ENCODE data around the gene CLEC3B. TPM values are rescaled to one million over a fixed set of nuclear protein-coding genes. Genes with fewer than 3 reads are reported as not detected.

Gene CLEC3B
- polyA plus RNA-seq, 3 donors = 3.9 to 22.7 (median 14.5) TPM

DNA sequence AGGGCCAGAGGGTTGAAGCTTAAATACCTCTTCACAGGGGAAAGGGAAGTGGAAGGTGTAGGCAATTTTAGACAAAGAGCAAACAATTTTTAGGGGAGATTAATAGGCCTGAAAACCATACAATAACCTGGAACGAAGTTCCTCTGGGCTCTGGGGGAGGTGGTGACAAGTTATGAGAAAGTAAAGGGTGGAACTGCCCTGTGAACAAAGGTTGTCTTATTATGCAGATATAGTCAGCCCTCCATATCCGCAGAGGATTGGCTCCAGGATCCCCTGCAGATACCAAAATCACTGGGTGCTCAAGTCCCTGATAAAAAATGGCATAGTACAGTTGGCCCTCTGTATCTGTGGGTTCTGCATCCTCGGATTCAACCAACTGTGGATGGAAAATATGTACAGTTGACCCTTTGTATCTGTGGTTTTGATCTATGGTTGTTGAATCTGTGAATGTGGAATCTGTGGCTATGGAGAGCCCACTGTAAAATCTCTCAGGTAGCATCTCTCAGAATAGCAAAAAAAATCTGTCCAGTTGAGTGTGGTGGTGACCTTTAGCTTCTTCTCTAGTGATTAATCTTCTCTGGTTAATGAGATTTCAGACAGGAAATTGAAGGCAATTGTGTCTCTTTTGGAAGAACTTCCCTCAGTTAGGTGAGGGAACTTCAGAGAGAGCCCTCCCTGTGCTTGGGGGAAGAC, 40.2 kb downstream of the CLEC3B start:
- no peak overlapping the region for H2AFZ ChIP-seq (ENCODE audit: insufficient read depth, low read depth, low read length, poor library complexity, severe bottlenecking)
- intact Hi-C loops (cut with micrococcal nuclease) = loop anchor here (5.0 to 10.0 kb wide), 2 partner anchors 46 to 49 kb away; no protein-coding TSS in a partner anchor
- peak overlapping the region; percentile 98 to 100 (median 99) for H3K27ac Mint-ChIP-seq

DNA sequence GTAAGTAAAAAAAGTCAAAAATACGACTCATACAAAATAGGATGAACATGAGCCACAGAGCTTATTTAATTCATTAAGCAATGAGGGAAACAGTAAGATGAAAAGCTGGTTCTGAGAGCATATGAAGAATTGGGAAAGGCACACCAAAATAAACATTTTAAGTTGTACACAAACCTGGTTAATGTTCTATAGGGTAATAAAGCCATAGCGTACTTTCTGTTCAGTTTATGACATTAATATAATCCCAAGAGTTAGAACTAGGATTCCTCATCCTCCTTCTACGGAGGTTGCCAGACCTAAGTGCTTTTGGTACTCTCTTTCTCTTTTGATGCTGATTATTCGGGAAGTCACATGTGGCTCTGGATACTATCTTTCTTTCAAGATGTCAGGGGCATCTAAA, 41.4 kb downstream of the CLEC3B start:
- no peak overlapping the region for H2AFZ ChIP-seq (ENCODE audit: insufficient read depth, low read depth, low read length, poor library complexity, severe bottlenecking)
- intact Hi-C loops (cut with micrococcal nuclease) = loop anchor here (5.0 to 10.0 kb wide), 2 partner anchors 45 to 47 kb away; no protein-coding TSS in a partner anchor
- no peaks in the 10 kb centered on the region for H4K20me1 ChIP-seq (ENCODE audit: insufficient read depth, low read length)
- H3K4me2 ChIP-seq (replicated peaks; ENCODE audit: extremely low read depth, low read length, poor library complexity, severe bottlenecking) = no peak overlapping the region
- no peak overlapping the region for H3K9ac ChIP-seq (ENCODE audit: insufficient read depth, low read length, poor library complexity, severe bottlenecking)
- H3K9me3 ChIP-seq (replicated peaks in 1 of 2; ENCODE audit: control insufficient read depth in 1 of 2, insufficient read depth in 1 of 2, low read length in 2 of 2) = no peaks in the 10 kb centered on the region
- peaks cover 30 to 39% of the 10 kb centered on the region in 2 donors for H3K4me1 ChIP-seq (ENCODE audit: control insufficient read depth in 1 of 2, insufficient read depth in 2 of 2, low read length in 2 of 2)
- no peak for DNase-seq
- H3K27ac ChIP-seq (ENCODE audit: low read depth in 1 of 2, low read length in 2 of 2) = no peak overlapping the region
- Mint-ChIP-seq H3K9me3 (no peaks in the 10 kb centered on the region), H3K36me3 (peaks cover 0 to 3% of the 10 kb centered on the region in 2 donors), H3K27me3 (ENCODE audit: low read depth in 3 of 3) (peaks cover 0 to 2% (median 0%) of the 10 kb centered on the region in 3 donors), H3K27ac (peak overlapping the region in 6 of 7 donors; percentile 47 to 100 (median 86)), H3K4me1 (peaks cover 38% of the 10 kb centered on the region), H3K4me3 (no peak overlapping the region)
- no peaks in the 10 kb centered on the region for H3K27me3 ChIP-seq (ENCODE audit: control insufficient read depth in 2 of 2, insufficient read depth in 2 of 2, low read length in 2 of 2)
- 100% methylated on average over 1 of the region's 4 CpGs for WGBS (ENCODE audit: insufficient coverage)
- no peaks in the 10 kb centered on the region for H3K36me3 ChIP-seq (replicated peaks in 1 of 2; ENCODE audit: control insufficient read depth in 1 of 2, insufficient read depth in 2 of 2, low read length in 2 of 2)
- H3K4me3 ChIP-seq (replicated peaks in 1 of 3; ENCODE audit: low read depth in 2 of 3, low read length in 3 of 3) = no peak overlapping the region
- TF ChIP-seq, protein P1, sequence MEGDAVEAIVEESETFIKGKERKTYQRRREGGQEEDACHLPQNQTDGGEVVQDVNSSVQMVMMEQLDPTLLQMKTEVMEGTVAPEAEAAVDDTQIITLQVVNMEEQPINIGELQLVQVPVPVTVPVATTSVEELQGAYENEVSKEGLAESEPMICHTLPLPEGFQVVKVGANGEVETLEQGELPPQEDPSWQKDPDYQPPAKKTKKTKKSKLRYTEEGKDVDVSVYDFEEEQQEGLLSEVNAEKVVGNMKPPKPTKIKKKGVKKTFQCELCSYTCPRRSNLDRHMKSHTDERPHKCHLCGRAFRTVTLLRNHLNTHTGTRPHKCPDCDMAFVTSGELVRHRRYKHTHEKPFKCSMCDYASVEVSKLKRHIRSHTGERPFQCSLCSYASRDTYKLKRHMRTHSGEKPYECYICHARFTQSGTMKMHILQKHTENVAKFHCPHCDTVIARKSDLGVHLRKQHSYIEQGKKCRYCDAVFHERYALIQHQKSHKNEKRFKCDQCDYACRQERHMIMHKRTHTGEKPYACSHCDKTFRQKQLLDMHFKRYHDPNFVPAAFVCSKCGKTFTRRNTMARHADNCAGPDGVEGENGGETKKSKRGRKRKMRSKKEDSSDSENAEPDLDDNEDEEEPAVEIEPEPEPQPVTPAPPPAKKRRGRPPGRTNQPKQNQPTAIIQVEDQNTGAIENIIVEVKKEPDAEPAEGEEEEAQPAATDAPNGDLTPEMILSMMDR (IDR thresholded peaks at IDR 0.05) = no peak
- H3K79me2 ChIP-seq (ENCODE audit: insufficient read depth, low read length) = no peaks in the 10 kb centered on the region

More for the DNA sequence above, 40.2 kb downstream of the CLEC3B start:
- Histone ChIP-seq H3K4me2 (replicated peaks; ENCODE audit: extremely low read depth, low read length, poor library complexity, severe bottlenecking) (no peak overlapping the region), H3K9me3 (replicated peaks in 1 of 2; ENCODE audit: control insufficient read depth in 1 of 2, insufficient read depth in 1 of 2, low read length in 2 of 2) (no peaks in the 10 kb centered on the region), H3K4me1 (ENCODE audit: control insufficient read depth in 1 of 2, insufficient read depth in 2 of 2, low read length in 2 of 2) (peaks cover 34 to 43% of the 10 kb centered on the region in 2 donors), H3K79me2 (ENCODE audit: insufficient read depth, low read length) (no peaks in the 10 kb centered on the region), H3K27me3 (ENCODE audit: control insufficient read depth in 2 of 2, insufficient read depth in 2 of 2, low read length in 2 of 2) (no peaks in the 10 kb centered on the region), H3K4me3 (replicated peaks in 1 of 3; ENCODE audit: low read depth in 2 of 3, low read length in 3 of 3) (no peak overlapping the region), H4K20me1 (ENCODE audit: insufficient read depth, low read length) (no peaks in the 10 kb centered on the region), H3K27ac (ENCODE audit: low read depth in 1 of 2, low read length in 2 of 2) (peak overlapping the region in 1 of 2 donors; percentile 96), H3K9ac (ENCODE audit: insufficient read depth, low read length, poor library complexity, severe bottlenecking) (no peak overlapping the region), H3K36me3 (replicated peaks in 1 of 2; ENCODE audit: control insufficient read depth in 1 of 2, insufficient read depth in 2 of 2, low read length in 2 of 2) (no peaks in the 10 kb centered on the region)
- H3K4me1 Mint-ChIP-seq = peaks cover 44% of the 10 kb centered on the region
- H3K9me3 Mint-ChIP-seq = no peaks in the 10 kb centered on the region
- no peak overlapping the region for H3K4me3 Mint-ChIP-seq
- TF ChIP-seq, protein P1 (IDR thresholded peaks at IDR 0.05) = no peak
- peaks cover 0 to 3% of the 10 kb centered on the region in 2 donors for H3K36me3 Mint-ChIP-seq
- H3K27me3 Mint-ChIP-seq (ENCODE audit: low read depth in 3 of 3) = peaks cover 0 to 2% (median 0%) of the 10 kb centered on the region in 3 donors
- peak in 1 of 3 donors; percentile 20 for DNase-seq
- 100% methylated on average over 2 of the region's 3 CpGs for WGBS (ENCODE audit: insufficient coverage)

All from CD14-positive monocyte (primary cell).